T-helper 1 cell treated with Interleukin-12 subunit alpha and Interleukin-12 subunit beta and Interleukin-4 antibody, amounts not matched to agents 30 μg/mL and 1 μg/mL, for 36 hours (primary cell): ENCODE results near the gene OR14A2.
"Not testable (repeated sequence)": the region's sequence is repeated elsewhere in the genome, so short reads cannot be mapped to it uniquely, and the experiment has no call there.

Experiments
- H3K27ac Mint-ChIP-seq: one replicate; pipeline ENCODE4 v1.8.0; 2021; ENCODE audit warnings: mild to moderate bottlenecking, mixed read lengths
- H3K27me3 Mint-ChIP-seq: one replicate; pipeline ENCODE4 v1.8.0; 2021; ENCODE audit warnings: low read depth, mixed read lengths
- H3K36me3 Mint-ChIP-seq: one replicate; pipeline ENCODE4 v1.8.0; 2021; ENCODE audit warnings: low read depth, mixed read lengths
- H3K4me1 Mint-ChIP-seq: one replicate; pipeline ENCODE4 v1.8.0; 2021; ENCODE audit warnings: low read depth, mixed read lengths
- H3K4me3 Mint-ChIP-seq: one replicate; pipeline ENCODE4 v1.8.0; 2021; ENCODE audit warnings: mild to moderate bottlenecking, moderate library complexity, mixed read lengths
- H3K9me3 Mint-ChIP-seq: one replicate; pipeline ENCODE4 v1.8.0; 2021; ENCODE audit warnings: mixed read lengths

Gene OR14A2

DNA sequence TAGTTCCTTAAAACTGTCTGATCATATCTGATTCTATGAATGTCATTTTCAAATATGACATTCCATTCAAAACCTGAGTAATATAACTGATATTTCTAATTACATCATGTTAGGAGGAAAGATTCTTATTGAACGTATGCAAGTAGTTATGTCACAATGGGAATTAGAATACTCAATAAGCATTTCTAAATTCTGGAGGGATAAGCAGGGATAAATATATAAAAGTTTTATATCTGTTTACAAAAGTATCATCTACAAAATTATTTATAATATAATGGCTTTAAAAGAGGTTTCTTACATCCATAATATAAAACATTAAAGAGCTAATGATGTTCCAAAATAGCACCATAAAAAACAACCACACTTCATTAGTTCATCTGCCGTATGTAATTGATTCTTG, at the start of gene OR14A2:
Gene OR14A2, minus strand, starts transcription at position 101 of the 400 bp plus-strand sequence.
- Mint-ChIP-seq H3K4me1 (no peaks in the 10 kb centered on the region), H3K27me3 (no peaks in the 10 kb centered on the region), H3K9me3 (peaks cover 5% of the 10 kb centered on the region), H3K36me3 (no peaks in the 10 kb centered on the region), H3K27ac (no peak within 1 kb of the TSS), H3K4me3 (no peak within 1 kb of the TSS)

GRCh38 chr1:247797518-247797917, 49.6 kb upstream of the OR14A2 start:
- Mint-ChIP-seq H3K36me3 (no peaks in the 10 kb centered on the region), H3K27me3 (no peaks in the 10 kb centered on the region), H3K4me3 (no peak overlapping the region), H3K9me3 (no peaks in the 10 kb centered on the region), H3K27ac (no peak overlapping the region), H3K4me1 (no peaks in the 10 kb centered on the region)

GRCh38 chr1:247769603-247770002, 21.7 kb upstream of the OR14A2 start:
- Mint-ChIP-seq H3K4me1 (no peaks in the 10 kb centered on the region), H3K27ac (no peak overlapping the region), H3K9me3 (no peaks in the 10 kb centered on the region), H3K4me3 (no peak overlapping the region), H3K36me3 (no peaks in the 10 kb centered on the region), H3K27me3 (no peaks in the 10 kb centered on the region)

DNA sequence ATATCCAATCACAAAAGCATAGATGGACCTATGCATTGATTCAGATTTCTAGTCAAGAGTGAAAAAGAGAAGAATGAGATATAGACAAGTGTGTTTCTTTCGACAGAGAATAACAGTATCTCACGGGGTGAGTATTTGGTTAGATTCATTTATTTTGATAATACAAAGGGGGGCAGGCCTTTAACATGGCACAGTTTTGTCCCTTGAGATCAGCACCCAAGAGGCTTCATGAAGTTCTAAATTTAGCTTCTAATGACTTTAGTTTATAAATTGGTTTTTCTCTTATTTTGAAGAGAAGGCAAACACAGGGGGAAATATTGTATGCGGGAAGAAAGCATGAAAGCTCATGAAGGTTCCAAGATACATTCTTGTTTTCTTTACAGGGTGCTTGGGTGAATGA, 12.5 kb upstream of the OR14A2 start, which contains the start of gene OR1C1:
Gene OR1C1, minus strand, starts transcription at position 101 of the 400 bp plus-strand sequence. CDS start 2,150 bp downstream, outside the sequence.
- H3K4me1 Mint-ChIP-seq = no peaks in the 10 kb centered on the region
- no peak within 1 kb of the TSS for H3K27ac Mint-ChIP-seq
- no peaks in the 10 kb centered on the region for H3K9me3 Mint-ChIP-seq
- H3K27me3 Mint-ChIP-seq = no peaks in the 10 kb centered on the region
- H3K4me3 Mint-ChIP-seq = no peak within 1 kb of the TSS
- H3K36me3 Mint-ChIP-seq = no peaks in the 10 kb centered on the region

- H3K27ac Mint-ChIP-seq, H3K4me1 Mint-ChIP-seq, H3K27me3 Mint-ChIP-seq, H3K36me3 Mint-ChIP-seq, H3K9me3 Mint-ChIP-seq, H3K4me3 Mint-ChIP-seq: not testable (repeated sequence)
Observed at GRCh38 chr1:247754311-247754710, 6.4 kb upstream of the OR14A2 start.

DNA sequence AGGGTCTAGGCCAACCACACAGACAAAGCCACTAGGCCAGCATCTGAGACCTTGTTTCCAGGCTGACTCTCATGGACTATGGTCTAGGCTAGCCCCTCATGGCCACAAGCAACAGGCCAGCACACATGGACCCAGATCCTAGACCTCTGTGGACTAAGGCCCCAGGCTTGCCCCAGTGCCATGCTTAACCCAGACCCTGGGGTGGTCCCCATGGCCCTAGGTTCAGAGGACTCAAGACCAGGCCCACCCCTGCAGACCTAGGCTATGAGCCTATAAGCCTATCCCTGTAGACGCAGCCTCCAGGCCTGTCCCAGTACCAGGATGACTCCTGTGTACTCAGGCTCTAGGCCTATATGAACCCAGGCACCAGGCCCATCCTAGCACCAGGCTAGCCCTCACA, 1.9 kb upstream of the OR14A2 start:
- no peak overlapping the region for H3K27ac Mint-ChIP-seq
- H3K36me3 Mint-ChIP-seq = no peaks in the 10 kb centered on the region
- no peak overlapping the region for H3K4me3 Mint-ChIP-seq
- H3K27me3 Mint-ChIP-seq = no peaks in the 10 kb centered on the region
- peaks cover 5% of the 10 kb centered on the region for H3K9me3 Mint-ChIP-seq
- no peaks in the 10 kb centered on the region for H3K4me1 Mint-ChIP-seq

- Mint-ChIP-seq H3K27me3 (no peaks in the 10 kb centered on the region), H3K9me3 (peaks cover 5% of the 10 kb centered on the region), H3K4me1 (no peaks in the 10 kb centered on the region), H3K27ac (no peak overlapping the region), H3K4me3 (no peak overlapping the region), H3K36me3 (no peaks in the 10 kb centered on the region)
Observed at GRCh38 chr1:247747616-247748015, 325 bp downstream of the OR14A2 start.

DNA sequence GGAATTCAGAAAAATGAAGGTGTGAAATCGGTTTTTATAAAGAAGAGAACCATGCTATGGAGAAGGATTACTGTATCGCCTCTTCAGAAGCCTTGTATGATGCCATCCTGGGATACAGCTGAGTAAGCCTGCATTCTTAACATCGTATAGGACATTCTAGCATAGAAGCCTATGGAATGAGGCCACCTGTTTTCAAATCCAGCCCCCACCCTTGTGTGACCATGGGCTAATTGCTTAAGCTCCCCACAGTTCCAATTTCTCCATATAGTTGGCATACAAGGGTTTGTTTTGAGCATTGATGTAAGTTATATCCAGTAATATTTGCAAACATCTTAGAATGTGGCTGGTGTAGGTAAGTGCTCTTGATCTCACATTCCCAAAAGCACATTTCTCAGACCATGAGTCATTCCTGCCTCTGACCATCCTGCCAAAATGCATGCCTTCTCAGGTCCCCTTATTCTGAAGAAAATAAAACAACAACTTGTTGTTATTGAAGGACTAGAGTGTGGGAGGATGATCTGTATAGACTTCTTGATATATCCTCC, 1.5 kb downstream of the OR14A2 start:
- no peaks in the 10 kb centered on the region for H3K4me1 Mint-ChIP-seq

GRCh38 chr1:247742215-247742760, 5.7 kb downstream of the OR14A2 start:
- not testable (repeated sequence) for H3K27ac Mint-ChIP-seq, H3K4me1 Mint-ChIP-seq, H3K4me3 Mint-ChIP-seq, H3K9me3 Mint-ChIP-seq, H3K36me3 Mint-ChIP-seq, H3K27me3 Mint-ChIP-seq

More for the DNA sequence above, 1.5 kb downstream of the OR14A2 start:
- no peak overlapping the region for H3K4me3 Mint-ChIP-seq
- H3K27ac Mint-ChIP-seq = no peak overlapping the region
- H3K27me3 Mint-ChIP-seq = no peaks in the 10 kb centered on the region
- peaks cover 5% of the 10 kb centered on the region for H3K9me3 Mint-ChIP-seq
- no peaks in the 10 kb centered on the region for H3K36me3 Mint-ChIP-seq

- Mint-ChIP-seq H3K27ac (no peak overlapping the region), H3K9me3 (peaks cover 2% of the 10 kb centered on the region), H3K27me3 (no peaks in the 10 kb centered on the region), H3K4me3 (no peak overlapping the region), H3K36me3 (no peaks in the 10 kb centered on the region), H3K4me1 (no peaks in the 10 kb centered on the region)
Observed at GRCh38 chr1:247741756-247742155, 6.2 kb downstream of the OR14A2 start.

DNA sequence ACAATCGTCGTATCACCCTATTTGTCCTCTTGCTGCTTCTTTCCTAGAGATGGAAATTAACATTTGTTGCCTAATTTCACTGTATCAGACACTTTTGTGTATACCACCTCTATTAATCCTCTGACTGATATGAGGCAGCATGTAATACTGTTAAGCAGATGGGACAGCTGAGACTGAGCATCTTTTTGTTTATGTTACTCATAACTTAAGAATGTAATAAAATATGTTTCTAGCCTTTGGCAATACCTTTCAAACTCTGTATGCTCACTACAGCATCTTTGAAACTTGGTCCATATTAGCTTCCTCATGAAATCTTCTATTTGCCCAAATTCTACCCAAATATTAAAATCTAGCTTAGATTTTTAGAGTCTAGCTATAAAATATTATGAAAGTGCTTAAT, 7.2 kb downstream of the OR14A2 start:
- Mint-ChIP-seq H3K9me3 (peaks cover 2% of the 10 kb centered on the region), H3K27ac (no peak overlapping the region), H3K4me3 (no peak overlapping the region), H3K4me1 (no peaks in the 10 kb centered on the region), H3K27me3 (no peaks in the 10 kb centered on the region), H3K36me3 (no peaks in the 10 kb centered on the region)

DNA sequence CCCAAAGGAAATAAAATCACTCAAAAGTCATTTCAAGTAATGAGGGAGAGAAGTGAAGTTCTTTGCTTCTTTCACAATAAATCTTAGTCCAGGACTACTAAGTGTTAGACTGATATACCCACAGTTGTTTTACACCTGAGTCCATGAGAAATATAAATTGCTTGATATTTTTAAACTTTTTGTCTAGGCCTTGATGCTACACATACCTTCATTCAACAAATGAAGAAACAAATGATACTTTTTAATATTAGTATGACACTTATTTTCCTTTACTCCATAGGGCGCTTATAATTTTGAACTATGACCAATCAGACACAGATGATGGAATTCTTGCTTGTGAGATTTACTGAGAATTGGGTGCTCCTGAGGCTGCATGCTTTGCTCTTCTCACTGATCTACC, 9.6 kb downstream of the OR14A2 start, which contains the start of gene OR14K1:
Gene OR14K1, plus strand, starts transcription at position 301 of the 400 bp plus-strand sequence. Its CDS starts 0 bp downstream, at position 301.
- Mint-ChIP-seq H3K27me3 (no peaks in the 10 kb centered on the region), H3K9me3 (peaks cover 2% of the 10 kb centered on the region), H3K36me3 (no peaks in the 10 kb centered on the region), H3K4me3 (no peak within 1 kb of the TSS), H3K4me1 (no peaks in the 10 kb centered on the region), H3K27ac (no peak within 1 kb of the TSS)

- Mint-ChIP-seq H3K4me3 (no peak overlapping the region), H3K4me1 (no peaks in the 10 kb centered on the region), H3K27me3 (no peaks in the 10 kb centered on the region), H3K9me3 (peaks cover 8% of the 10 kb centered on the region), H3K36me3 (no peaks in the 10 kb centered on the region), H3K27ac (no peak overlapping the region)
Observed at GRCh38 chr1:247721222-247721621, 26.7 kb downstream of the OR14A2 start.

- Mint-ChIP-seq H3K4me1 (no peaks in the 10 kb centered on the region), H3K27ac (no peak within 1 kb of the TSS), H3K27me3 (no peaks in the 10 kb centered on the region), H3K9me3 (no peaks in the 10 kb centered on the region), H3K4me3 (no peak within 1 kb of the TSS), H3K36me3 (no peaks in the 10 kb centered on the region)
Observed at GRCh38 chr1:247716546-247716945, 31.4 kb downstream of the OR14A2 start, which contains the start of gene OR6F1. TSS of gene OR6F1 (minus strand) at chr1:247716646. CDS start at chr1:247712755, 3,891 bp downstream.

DNA sequence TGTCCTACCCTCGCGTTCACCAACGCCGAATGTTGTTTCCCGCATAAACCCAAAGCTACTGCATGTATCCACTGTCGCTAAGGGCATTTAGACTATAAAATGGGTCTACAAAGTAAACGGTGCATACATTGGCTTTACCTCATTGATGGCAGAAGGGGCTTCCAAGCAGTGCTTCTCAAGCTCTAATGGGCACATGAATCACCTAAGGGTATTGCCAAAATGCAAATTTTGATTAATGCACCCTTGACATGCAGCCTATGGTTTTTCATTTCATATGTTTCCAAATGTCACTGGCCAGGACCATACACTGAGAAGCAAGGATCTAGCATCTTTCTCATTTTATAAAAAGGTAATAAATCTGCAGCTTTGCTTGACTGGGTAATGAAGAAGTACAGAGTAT, 34.2 kb downstream of the OR14A2 start:
- Mint-ChIP-seq H3K4me1 (no peaks in the 10 kb centered on the region), H3K4me3 (no peak overlapping the region), H3K9me3 (no peaks in the 10 kb centered on the region), H3K36me3 (no peaks in the 10 kb centered on the region), H3K27ac (no peak overlapping the region), H3K27me3 (no peaks in the 10 kb centered on the region)
